GM12872 (cell line): Measurements from ENCODE around the gene C1orf50.

Experiments
- TF ChIP-seq, protein P1 (sequence below): IDR thresholded peaks from 3 replicates; pipeline ENCODE4 v1.5.1; 2011; ENCODE audit warnings: low read depth, mild to moderate bottlenecking, low read length, moderate library complexity; ENCODE audit not compliant: insufficient read depth

The C1orf50 gene

DNA sequence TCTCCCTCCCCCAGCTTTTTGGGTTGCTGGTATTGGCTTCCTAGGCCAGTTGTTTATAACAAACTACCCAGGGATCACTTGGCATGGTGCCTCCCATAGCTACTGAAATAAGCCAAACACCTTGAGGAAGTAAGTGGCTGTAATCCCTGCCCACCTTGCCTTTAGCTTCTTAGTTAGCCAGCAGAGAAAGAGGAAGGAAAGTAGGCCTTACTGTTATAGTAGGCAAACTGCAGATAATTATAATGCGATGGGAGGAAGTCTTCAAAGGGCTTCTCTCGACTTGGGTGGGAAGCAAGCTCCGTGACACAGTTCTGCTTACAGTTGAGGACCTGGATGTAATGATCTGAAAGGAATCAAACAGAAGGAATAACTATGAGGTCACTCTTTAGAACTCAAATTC is 8.4 kb upstream of the C1orf50 start:
- TF ChIP-seq, protein P1, sequence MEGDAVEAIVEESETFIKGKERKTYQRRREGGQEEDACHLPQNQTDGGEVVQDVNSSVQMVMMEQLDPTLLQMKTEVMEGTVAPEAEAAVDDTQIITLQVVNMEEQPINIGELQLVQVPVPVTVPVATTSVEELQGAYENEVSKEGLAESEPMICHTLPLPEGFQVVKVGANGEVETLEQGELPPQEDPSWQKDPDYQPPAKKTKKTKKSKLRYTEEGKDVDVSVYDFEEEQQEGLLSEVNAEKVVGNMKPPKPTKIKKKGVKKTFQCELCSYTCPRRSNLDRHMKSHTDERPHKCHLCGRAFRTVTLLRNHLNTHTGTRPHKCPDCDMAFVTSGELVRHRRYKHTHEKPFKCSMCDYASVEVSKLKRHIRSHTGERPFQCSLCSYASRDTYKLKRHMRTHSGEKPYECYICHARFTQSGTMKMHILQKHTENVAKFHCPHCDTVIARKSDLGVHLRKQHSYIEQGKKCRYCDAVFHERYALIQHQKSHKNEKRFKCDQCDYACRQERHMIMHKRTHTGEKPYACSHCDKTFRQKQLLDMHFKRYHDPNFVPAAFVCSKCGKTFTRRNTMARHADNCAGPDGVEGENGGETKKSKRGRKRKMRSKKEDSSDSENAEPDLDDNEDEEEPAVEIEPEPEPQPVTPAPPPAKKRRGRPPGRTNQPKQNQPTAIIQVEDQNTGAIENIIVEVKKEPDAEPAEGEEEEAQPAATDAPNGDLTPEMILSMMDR = no peak

DNA sequence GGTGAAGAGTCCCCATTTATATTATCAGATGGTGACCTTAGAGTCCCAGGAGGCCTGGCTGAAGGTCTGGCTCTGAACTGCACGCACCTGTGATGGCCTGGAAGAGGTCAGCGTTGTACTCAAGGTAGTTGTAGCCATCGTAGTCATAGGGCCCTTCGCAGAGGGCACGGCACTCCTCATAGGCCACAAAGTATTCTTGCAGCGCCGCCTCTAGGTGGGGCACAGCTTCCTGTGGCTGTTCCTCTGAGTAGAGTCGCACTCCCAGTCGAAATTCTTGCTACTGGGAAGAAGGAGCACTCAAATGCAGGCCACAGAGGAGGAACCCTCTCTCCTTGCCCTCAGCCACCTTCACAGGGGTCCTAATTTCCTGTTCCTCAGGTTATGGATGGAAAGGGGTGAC is 7.9 kb upstream of the C1orf50 start:
- TF ChIP-seq, protein P1 = no peak

DNA sequence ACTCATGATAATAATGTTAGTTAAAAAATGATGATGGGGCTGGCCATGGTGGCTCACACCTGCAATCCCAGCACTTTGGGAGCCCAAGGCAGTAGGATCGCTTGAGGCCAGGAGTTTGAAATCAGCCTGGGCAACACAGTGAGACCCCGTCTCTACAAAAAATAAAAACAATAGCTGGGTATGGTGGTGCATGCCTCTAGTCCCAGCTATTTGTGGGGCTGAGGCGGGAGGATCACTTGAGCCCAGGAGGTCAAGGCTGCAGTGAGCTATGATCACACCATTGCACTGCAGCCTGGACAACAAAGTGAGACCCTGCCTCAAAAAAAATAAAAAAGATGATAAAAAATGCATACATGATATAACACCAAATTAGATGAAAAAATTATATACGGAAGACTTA is 5.5 kb upstream of the C1orf50 start:
- TF ChIP-seq, protein P1 = no peak

DNA sequence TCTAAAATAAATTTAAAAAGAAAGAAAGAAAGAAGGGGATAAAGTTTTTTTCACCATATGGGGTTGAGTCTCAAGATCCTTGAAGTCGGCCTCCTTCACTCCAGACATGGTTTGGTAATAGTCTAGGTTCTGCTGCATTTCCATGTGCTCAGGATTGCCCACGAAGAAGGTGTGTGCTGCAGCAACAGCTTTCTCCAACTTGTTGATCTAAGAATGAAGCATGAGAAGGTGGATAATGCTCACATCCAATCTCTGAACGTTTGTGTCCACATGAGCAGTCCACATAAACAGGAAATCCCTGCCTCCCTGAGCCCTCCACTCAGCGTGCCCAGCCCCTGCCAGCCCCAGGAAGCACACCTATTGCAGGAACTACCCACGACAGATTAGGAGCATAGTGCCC is 4.8 kb upstream of the C1orf50 start:
- TF ChIP-seq, protein P1 = no peak

DNA sequence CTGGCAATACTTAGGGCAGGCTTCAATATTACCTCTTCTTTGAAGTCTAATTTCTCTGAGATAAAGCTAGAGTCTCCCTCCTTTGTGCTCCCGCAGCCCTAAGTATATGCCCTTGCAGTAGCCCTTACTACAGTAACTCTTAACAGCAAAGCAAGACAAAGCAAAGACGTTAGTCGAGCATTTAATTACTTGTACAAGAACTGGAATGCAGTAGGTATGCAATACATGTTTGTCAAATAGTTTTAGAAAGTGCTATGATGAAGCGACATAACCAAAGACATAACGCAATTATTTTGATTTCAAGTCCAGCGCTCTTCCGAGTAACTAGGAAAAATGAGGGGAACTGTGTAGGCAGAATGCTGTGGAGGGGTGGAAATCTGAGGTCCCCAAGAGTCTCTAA is 1.8 kb upstream of the C1orf50 start:
- TF ChIP-seq, protein P1 = no peak

DNA sequence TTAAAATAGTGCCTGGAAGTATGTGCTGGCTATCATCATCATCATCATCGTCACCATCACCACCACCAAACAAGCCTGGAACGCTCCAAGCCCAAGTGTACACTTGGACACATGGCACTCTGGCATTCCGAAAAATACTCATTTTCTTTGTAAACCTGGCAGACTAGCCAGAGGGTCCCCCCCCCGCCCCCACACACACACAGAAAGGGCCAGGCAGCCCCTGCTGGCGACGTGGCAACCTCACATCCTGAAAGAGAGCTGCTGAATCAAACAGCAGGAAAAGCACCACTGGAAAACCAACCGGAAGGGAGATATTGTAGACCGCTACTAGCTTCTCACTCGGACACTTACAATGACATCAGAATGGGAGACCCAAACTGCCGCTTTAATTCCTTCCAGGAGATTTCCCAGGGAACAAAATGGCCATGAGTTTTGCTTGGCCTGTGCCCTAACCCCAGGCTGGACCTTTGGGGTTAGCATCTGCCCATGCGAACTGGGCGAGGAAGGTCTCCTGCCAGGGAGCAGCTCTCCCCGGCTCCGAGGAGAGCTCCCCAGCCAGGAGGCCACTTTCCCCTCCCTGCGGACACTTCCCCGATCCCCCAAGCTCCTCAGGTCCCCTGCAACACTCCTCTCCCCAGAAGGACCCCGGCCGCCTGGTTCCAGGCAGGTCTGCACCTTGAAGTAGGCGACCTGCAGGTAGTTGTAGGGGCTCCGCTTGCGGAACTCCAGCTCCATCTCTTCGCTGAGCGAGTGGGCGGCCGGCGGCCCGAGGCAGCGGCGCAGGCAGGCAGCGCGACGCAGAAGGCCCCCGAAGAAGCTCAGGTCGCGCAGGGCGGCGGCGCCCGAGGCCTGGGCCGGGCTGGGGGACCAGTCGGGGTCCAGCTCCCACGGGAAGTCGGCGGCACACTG is 963 bp upstream of the C1orf50 start:
- TF ChIP-seq, protein P1 = peak; percentile 67

DNA sequence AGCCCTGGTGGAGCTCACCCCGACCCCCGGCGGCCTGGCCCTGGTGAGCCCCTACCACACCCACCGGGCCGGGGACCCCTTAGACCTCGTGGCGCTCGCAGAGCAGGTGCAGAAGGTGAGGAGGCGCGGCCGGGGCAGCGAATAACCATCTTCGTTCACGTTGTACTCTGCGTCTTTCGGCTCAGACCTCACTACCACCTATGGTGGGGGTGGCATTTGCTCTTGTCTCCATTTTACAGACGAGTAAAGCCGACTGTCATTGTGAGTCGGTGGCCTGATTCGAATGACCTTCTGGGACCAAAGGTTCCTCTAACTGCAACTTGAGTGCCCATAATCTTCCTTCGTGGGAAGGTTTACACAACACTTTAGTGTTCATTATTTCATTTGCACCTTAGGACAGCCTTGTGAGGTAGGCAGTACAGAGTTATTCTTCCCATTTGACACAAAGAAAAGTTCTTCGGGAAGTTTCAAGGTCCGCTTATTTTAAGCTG is 506 bp downstream of the C1orf50 start:
- TF ChIP-seq, protein P1 = no peak
